ENCODE measurements around the gene ANKRD36B.
A peak's percentile ranks its signal among the peaks of the same experiment; 100 is the strongest.
"Not testable (repeated sequence)": the region's sequence is repeated elsewhere in the genome, so short reads cannot be mapped to it uniquely, and the experiment has no call there.

ANKRD36B gene

GRCh38 chr2:97589598-97590510 is at the start of gene ANKRD36B:
ANKRD36B (minus strand) TSS chr2:97589877; CDS start chr2:97589685, 192 bp downstream.
- DNase-seq: peak; percentile 81 to 85

GRCh38 chr2:97626049-97626430 is 36.4 kb upstream of the ANKRD36B start:
- DNase-seq: not testable (repeated sequence)

GRCh38 chr2:97625354-97626048 is 35.8 kb upstream of the ANKRD36B start:
- not testable (repeated sequence) for DNase-seq

- not testable (repeated sequence) for DNase-seq
Measured at GRCh38 chr2:97622976-97623375, 33.3 kb upstream of the ANKRD36B start.

- not testable (repeated sequence) for DNase-seq
Measured at GRCh38 chr2:97620492-97620891, 30.8 kb upstream of the ANKRD36B start.

- peak in 1 of 2 donors; percentile 42 for DNase-seq
Measured at GRCh38 chr2:97618939-97619827, 29.5 kb upstream of the ANKRD36B start.

- no peak for DNase-seq
Measured at GRCh38 chr2:97617911-97618310, 28.2 kb upstream of the ANKRD36B start.

- not testable (repeated sequence) for DNase-seq
Measured at GRCh38 chr2:97615746-97616145, 26.1 kb upstream of the ANKRD36B start.

GRCh38 chr2:97611895-97612294 is 22.2 kb upstream of the ANKRD36B start:
- DNase-seq: not testable (repeated sequence)

GRCh38 chr2:97608745-97609144 is 19.1 kb upstream of the ANKRD36B start:
- not testable (repeated sequence) for DNase-seq

GRCh38 chr2:97605524-97606339 is 16.1 kb upstream of the ANKRD36B start:
- DNase-seq: not testable (repeated sequence)

- not testable (repeated sequence) for DNase-seq
Measured at GRCh38 chr2:97605109-97605508, 15.4 kb upstream of the ANKRD36B start.

GRCh38 chr2:97601537-97601936 is 11.9 kb upstream of the ANKRD36B start:
- DNase-seq: not testable (repeated sequence)

- not testable (repeated sequence) for DNase-seq
Measured at GRCh38 chr2:97596180-97596579, 6.5 kb upstream of the ANKRD36B start.

- not testable (repeated sequence) for DNase-seq
Measured at GRCh38 chr2:97593520-97593919, 3.8 kb upstream of the ANKRD36B start.

- peak; percentile 81 to 89 for DNase-seq
Measured at GRCh38 chr2:97590515-97591394, 1.1 kb upstream of the ANKRD36B start.

- DNase-seq: not testable (repeated sequence)
Measured at GRCh38 chr2:97589257-97589597, 450 bp downstream of the ANKRD36B start.

GRCh38 chr2:97565674-97566073 is 24.0 kb downstream of the ANKRD36B start:
- not testable (repeated sequence) for DNase-seq

- DNase-seq: not testable (repeated sequence)
Measured at GRCh38 chr2:97552406-97552805, 37.3 kb downstream of the ANKRD36B start.

- DNase-seq: not testable (repeated sequence)
Measured at GRCh38 chr2:97550498-97550897, 39.2 kb downstream of the ANKRD36B start.

GRCh38 chr2:97549058-97549457 is 40.6 kb downstream of the ANKRD36B start:
- DNase-seq: not testable (repeated sequence)
